ACC112 (cell line): Measurements from ENCODE around the gene MS4A8.
"Not testable (repeated sequence)": the region's sequence is repeated elsewhere in the genome, so short reads cannot be mapped to it uniquely, and the experiment has no call there.

ENCODE experiments used
- H2AFZ ChIP-seq: fragments of 200-600 bp; sonication (generic); one replicate; pipeline ENCODE4 v1.6.0; 2017; ENCODE audit warnings: antibody characterized with exemption, low read length; ENCODE audit not compliant: unreplicated experiment
- H3K27ac ChIP-seq: fragments of 200-600 bp; sonication (generic); 2 replicates; pipeline ENCODE4 v1.5.1; 2014; ENCODE audit warnings: low read depth, mild to moderate bottlenecking, antibody characterized with exemption, low read length, moderate library complexity
- H3K27me3 ChIP-seq: fragments of 200-600 bp; sonication (generic); 2 replicates; pipeline ENCODE4 v1.6.1; 2014; ENCODE audit warnings: mild to moderate bottlenecking, antibody characterized with exemption, low read length, moderate library complexity, mixed read lengths; ENCODE audit not compliant: insufficient read depth
- H3K36me3 ChIP-seq: fragments of 200-600 bp; sonication (generic); 2 replicates; pipeline ENCODE4 v1.6.1; 2016; ENCODE audit warnings: mild to moderate bottlenecking, antibody characterized with exemption, low read length, moderate library complexity, mixed read lengths; ENCODE audit not compliant: insufficient read depth
- H3K4me1 ChIP-seq: fragments of 200-600 bp; sonication (generic); one replicate; pipeline ENCODE4 v1.6.1; 2016; ENCODE audit warnings: low read length, mixed read lengths; ENCODE audit not compliant: insufficient read depth, unreplicated experiment, control insufficient read depth
- H3K4me3 ChIP-seq: fragments of 200-600 bp; sonication (generic); 2 replicates; pipeline ENCODE4 v1.5.1; 2014; ENCODE audit warnings: mild to moderate bottlenecking, low read depth, low read length
- H3K79me2 ChIP-seq: fragments of 200-600 bp; sonication (generic); one replicate; pipeline ENCODE4 v1.6.0; 2016; ENCODE audit warnings: low read length; ENCODE audit not compliant: control insufficient read depth, unreplicated experiment, insufficient read depth

The MS4A8 gene

GRCh38 chr11:60748821-60749220 lies 49.4 kb downstream of the MS4A8 start:
- H3K27ac ChIP-seq, result no peak overlapping the region
- no peaks in the 10 kb centered on the region for H3K4me1 ChIP-seq
- no peak overlapping the region for H3K4me3 ChIP-seq
- peaks cover 42% of the 10 kb centered on the region for H3K27me3 ChIP-seq
- no peak overlapping the region for H2AFZ ChIP-seq
- H3K79me2 ChIP-seq, result no peaks in the 10 kb centered on the region
- H3K36me3 ChIP-seq, result no peaks in the 10 kb centered on the region

GRCh38 chr11:60750911-60751310 lies 51.5 kb downstream of the MS4A8 start:
- H3K27ac ChIP-seq, result no peak overlapping the region
- no peak overlapping the region for H2AFZ ChIP-seq
- peaks cover 27% of the 10 kb centered on the region for H3K27me3 ChIP-seq
- no peaks in the 10 kb centered on the region for H3K4me1 ChIP-seq
- H3K4me3 ChIP-seq, result no peak overlapping the region
- no peaks in the 10 kb centered on the region for H3K36me3 ChIP-seq
- H3K79me2 ChIP-seq, result no peaks in the 10 kb centered on the region

- no peak overlapping the region for H2AFZ ChIP-seq
- H3K4me1 ChIP-seq, result no peaks in the 10 kb centered on the region
- no peak overlapping the region for H3K27ac ChIP-seq
- peaks cover 43% of the 10 kb centered on the region for H3K27me3 ChIP-seq
- H3K36me3 ChIP-seq, result no peaks in the 10 kb centered on the region
- H3K4me3 ChIP-seq, result no peak overlapping the region
- no peaks in the 10 kb centered on the region for H3K79me2 ChIP-seq
Observed at GRCh38 chr11:60753309-60753708, 53.9 kb downstream of the MS4A8 start.

GRCh38 chr11:60754887-60755286 lies 55.5 kb downstream of the MS4A8 start:
- H2AFZ ChIP-seq, result no peak overlapping the region
- H3K4me1 ChIP-seq, result no peaks in the 10 kb centered on the region
- no peaks in the 10 kb centered on the region for H3K36me3 ChIP-seq
- H3K27me3 ChIP-seq, result peaks cover 57% of the 10 kb centered on the region
- no peak overlapping the region for H3K27ac ChIP-seq
- no peaks in the 10 kb centered on the region for H3K79me2 ChIP-seq
- H3K4me3 ChIP-seq, result no peak overlapping the region

GRCh38 chr11:60756307-60757032 lies 57.1 kb downstream of the MS4A8 start, which contains the start of gene MS4A15:
MS4A15 (plus strand) TSS chr11:60756867; CDS start chr11:60763734, 6,867 bp downstream.
- H3K27ac ChIP-seq, result no peak within 1 kb of the TSS
- H3K4me1 ChIP-seq, result no peaks in the 10 kb centered on the region
- H3K79me2 ChIP-seq, result no peaks in the 10 kb centered on the region
- H3K4me3 ChIP-seq, result no peak within 1 kb of the TSS
- H3K36me3 ChIP-seq, result no peaks in the 10 kb centered on the region
- H2AFZ ChIP-seq, result no peak within 1 kb of the TSS
- peaks cover 65% of the 10 kb centered on the region for H3K27me3 ChIP-seq

GRCh38 chr11:60757231-60757800 lies 57.9 kb downstream of the MS4A8 start:
- no peak overlapping the region for H3K4me3 ChIP-seq
- peaks cover 68% of the 10 kb centered on the region for H3K27me3 ChIP-seq
- H3K36me3 ChIP-seq, result no peaks in the 10 kb centered on the region
- H3K27ac ChIP-seq, result no peak overlapping the region
- H2AFZ ChIP-seq, result no peak overlapping the region
- H3K79me2 ChIP-seq, result no peaks in the 10 kb centered on the region
- H3K4me1 ChIP-seq, result no peaks in the 10 kb centered on the region

GRCh38 chr11:60758671-60759070 lies 59.3 kb downstream of the MS4A8 start:
- H3K79me2 ChIP-seq, H3K36me3 ChIP-seq, H3K4me1 ChIP-seq, H3K27ac ChIP-seq, H2AFZ ChIP-seq, H3K4me3 ChIP-seq: not testable (repeated sequence)
- H3K27me3 ChIP-seq, result peaks cover 68% of the 10 kb centered on the region

GRCh38 chr11:60759438-60760225 lies 60.2 kb downstream of the MS4A8 start:
- H3K36me3 ChIP-seq, H3K4me3 ChIP-seq, H3K4me1 ChIP-seq, H3K79me2 ChIP-seq, H3K27ac ChIP-seq, H2AFZ ChIP-seq: not testable (repeated sequence)
- peaks cover 73% of the 10 kb centered on the region for H3K27me3 ChIP-seq

- Histone ChIP-seq H3K27ac (no peak overlapping the region), H3K27me3 (peaks cover 83% of the 10 kb centered on the region), H3K36me3 (no peaks in the 10 kb centered on the region), H3K79me2 (no peaks in the 10 kb centered on the region), H3K4me3 (no peak overlapping the region), H2AFZ (no peak overlapping the region), H3K4me1 (no peaks in the 10 kb centered on the region)
Observed at GRCh38 chr11:60761436-60762190, 62.2 kb downstream of the MS4A8 start.

- H3K4me3 ChIP-seq, result no peak overlapping the region
- H3K27me3 ChIP-seq, result peaks cover 79% of the 10 kb centered on the region
- no peaks in the 10 kb centered on the region for H3K4me1 ChIP-seq
- no peak overlapping the region for H3K27ac ChIP-seq
- H3K36me3 ChIP-seq, result no peaks in the 10 kb centered on the region
- no peaks in the 10 kb centered on the region for H3K79me2 ChIP-seq
- H2AFZ ChIP-seq, result no peak overlapping the region
Observed at GRCh38 chr11:60762851-60763691, 63.7 kb downstream of the MS4A8 start.
